Hepatocyte (in vitro differentiated cells): ENCODE results near the gene HMCN1.

ENCODE experiments used
- EZH2 ChIP-seq: fragments of 200-600 bp; sonication (generic); IDR thresholded peaks from 2 replicates; pipeline ENCODE4 v1.6.1; 2016; ENCODE audit warnings: antibody characterized with exemption, mild to moderate bottlenecking, borderline replicate concordance
- EZH2phosphoT487 ChIP-seq: fragments of 200-600 bp; sonication (generic); IDR thresholded peaks from one replicate; pipeline ENCODE4 v1.6.1; 2018; ENCODE audit warnings: antibody characterized with exemption, mild to moderate bottlenecking, low read depth, moderate library complexity; ENCODE audit not compliant: unreplicated experiment, severe bottlenecking
- TF ChIP-seq, protein P1 (sequence below): fragments of 200-600 bp; sonication (generic); IDR thresholded peaks from 2 replicates; pipeline ENCODE4 v1.5.1; 2016; ENCODE audit warnings: antibody characterized with exemption, mild to moderate bottlenecking; ENCODE audit not compliant: poor library complexity

DNA sequence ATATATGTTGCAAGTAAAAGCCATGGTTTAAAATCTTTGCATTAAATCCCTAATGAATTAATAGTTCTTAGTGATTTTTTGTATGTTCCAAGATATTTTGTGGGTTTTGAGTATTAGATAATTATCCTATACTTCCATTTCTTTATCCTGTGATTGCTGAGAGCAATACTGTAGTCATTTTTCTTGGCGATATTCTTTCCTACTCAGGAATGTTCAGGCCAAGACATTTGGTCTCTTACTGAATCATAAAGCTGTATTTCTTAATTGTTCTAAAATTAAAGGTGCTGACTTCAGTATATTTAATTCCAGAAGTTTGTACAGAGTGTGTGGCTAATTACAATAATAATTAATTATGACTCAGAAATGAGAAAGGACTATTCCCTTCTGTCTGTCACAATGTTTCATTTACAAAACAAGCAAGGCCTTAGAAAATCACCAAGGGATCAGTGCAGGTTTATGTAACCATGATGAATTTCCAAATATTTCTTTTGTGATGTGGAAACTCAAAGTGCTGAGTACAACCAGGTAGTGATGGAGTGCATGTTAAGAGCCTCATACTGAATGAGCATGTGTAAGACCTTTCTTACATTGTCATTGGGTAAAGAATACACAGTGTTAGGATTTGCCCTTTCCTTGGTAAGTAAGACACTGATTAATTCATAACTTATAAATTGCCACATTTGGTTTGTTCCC is 161.2 kb downstream of the HMCN1 start:
- TF ChIP-seq, protein P1, sequence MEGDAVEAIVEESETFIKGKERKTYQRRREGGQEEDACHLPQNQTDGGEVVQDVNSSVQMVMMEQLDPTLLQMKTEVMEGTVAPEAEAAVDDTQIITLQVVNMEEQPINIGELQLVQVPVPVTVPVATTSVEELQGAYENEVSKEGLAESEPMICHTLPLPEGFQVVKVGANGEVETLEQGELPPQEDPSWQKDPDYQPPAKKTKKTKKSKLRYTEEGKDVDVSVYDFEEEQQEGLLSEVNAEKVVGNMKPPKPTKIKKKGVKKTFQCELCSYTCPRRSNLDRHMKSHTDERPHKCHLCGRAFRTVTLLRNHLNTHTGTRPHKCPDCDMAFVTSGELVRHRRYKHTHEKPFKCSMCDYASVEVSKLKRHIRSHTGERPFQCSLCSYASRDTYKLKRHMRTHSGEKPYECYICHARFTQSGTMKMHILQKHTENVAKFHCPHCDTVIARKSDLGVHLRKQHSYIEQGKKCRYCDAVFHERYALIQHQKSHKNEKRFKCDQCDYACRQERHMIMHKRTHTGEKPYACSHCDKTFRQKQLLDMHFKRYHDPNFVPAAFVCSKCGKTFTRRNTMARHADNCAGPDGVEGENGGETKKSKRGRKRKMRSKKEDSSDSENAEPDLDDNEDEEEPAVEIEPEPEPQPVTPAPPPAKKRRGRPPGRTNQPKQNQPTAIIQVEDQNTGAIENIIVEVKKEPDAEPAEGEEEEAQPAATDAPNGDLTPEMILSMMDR = no peak
- TF ChIP-seq EZH2 = no peak
- TF ChIP-seq EZH2phosphoT487 = no peak
